Measurements from ENCODE around the gene GRAMD1B. TPM values are rescaled to one million over a fixed set of nuclear protein-coding genes. Genes with fewer than 3 reads are reported as not detected.

Gene GRAMD1B
- total RNA-seq, 1 experiment from 2014 or later = 5.8 TPM

GRCh38 chr11:123576501-123576900 is 146.4 kb downstream of the GRAMD1B start:
- Histone ChIP-seq H3K27me3 (ENCODE audit: insufficient read depth, low read depth) (no peaks in the 10 kb centered on the region), H2AFZ (no peak overlapping the region), H4K20me1 (ENCODE audit: insufficient read depth) (peaks cover 14% of the 10 kb centered on the region; the same call in 1 of the 2 replicates), H3K9me2 (ENCODE audit: insufficient read depth) (no peaks in the 10 kb centered on the region), H3K4me3 (no peak overlapping the region), H3K36me3 (ENCODE audit: low read depth) (no peaks in the 10 kb centered on the region), H3K4me2 (peak overlapping the region; percentile 6; the same call in 1 of the 2 replicates), H3K79me2 (ENCODE audit: low read depth) (no peaks in the 10 kb centered on the region), H3K27ac (no peak overlapping the region), H3K9me3 (ENCODE audit: insufficient read depth, low read depth) (no peaks in the 10 kb centered on the region), H3F3A (ENCODE audit: insufficient read depth, low read depth) (no peaks in the 10 kb centered on the region), H3K4me1 (replicated peaks; ENCODE audit: insufficient read depth) (no peaks in the 10 kb centered on the region)
- no TSS peak for BruUV-seq (replicated peaks)
- intact Hi-C loops (cut with micrococcal nuclease; ENCODE audit: unreplicated experiment) = loop anchor here (5.0 to 10.0 kb wide), 2 partner anchors 272 to 314 kb away; no protein-coding TSS in a partner anchor
- TF ChIP-seq CTCF (conservative IDR thresholded peaks at IDR 0.05) (no peak), EZH2 (IDR thresholded peaks at IDR 0.05; ENCODE audit: low read depth) (no peak)
- ChIA-PET CTCF (interaction anchor here (0.6 to 0.9 kb wide), 2 partner anchors 169 to 432 kb away, joined by 3 to 4 read pairs; no protein-coding TSS in a partner anchor), POLR2A (ENCODE audit: unreplicated experiment) (no interaction called here)
- no peak for DNase-seq

DNA sequence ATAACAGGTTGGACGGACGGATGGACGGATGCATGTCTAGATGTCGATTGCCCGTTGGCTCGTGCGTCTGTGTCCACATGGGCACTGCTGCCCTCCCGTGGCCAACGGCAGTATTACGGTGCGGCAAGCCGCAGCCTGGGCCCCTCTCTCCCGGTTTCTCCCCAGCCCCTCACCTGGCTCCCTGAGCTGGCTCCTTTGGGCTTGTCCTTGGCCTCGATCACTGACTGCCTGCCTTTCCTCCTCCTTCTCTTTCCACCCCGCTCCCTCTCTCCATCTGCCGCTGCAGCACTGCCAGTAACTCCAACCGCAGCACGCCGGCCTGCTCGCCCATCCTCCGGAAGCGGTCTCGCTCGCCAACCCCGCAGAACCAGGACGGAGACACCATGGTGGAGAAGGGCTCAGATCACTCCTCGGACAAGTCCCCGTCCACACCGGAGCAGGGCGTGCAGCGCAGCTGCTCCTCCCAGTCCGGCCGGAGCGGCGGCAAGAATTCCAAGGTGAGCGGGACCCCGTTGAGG is 147.1 kb downstream of the GRAMD1B start:
- Histone ChIP-seq H3K4me3 (no peak overlapping the region), H3K79me2 (ENCODE audit: low read depth) (no peaks in the 10 kb centered on the region), H3K36me3 (ENCODE audit: low read depth) (no peaks in the 10 kb centered on the region), H3K27me3 (ENCODE audit: insufficient read depth, low read depth) (no peaks in the 10 kb centered on the region), H4K20me1 (ENCODE audit: insufficient read depth) (peaks cover 14% of the 10 kb centered on the region; the same call in 1 of the 2 replicates), H3K4me2 (peak overlapping the region; percentile 6; the same call in 1 of the 2 replicates), H3K9me3 (ENCODE audit: insufficient read depth, low read depth) (no peaks in the 10 kb centered on the region), H2AFZ (no peak overlapping the region), H3K9me2 (ENCODE audit: insufficient read depth) (no peaks in the 10 kb centered on the region), H3K27ac (no peak overlapping the region), H3K4me1 (replicated peaks; ENCODE audit: insufficient read depth) (no peaks in the 10 kb centered on the region), H3F3A (ENCODE audit: insufficient read depth, low read depth) (no peaks in the 10 kb centered on the region)
- intact Hi-C loops (cut with micrococcal nuclease; ENCODE audit: unreplicated experiment) = loop anchor here (1.0 to 10.0 kb wide), 4 partner anchors 66 to 315 kb away; no protein-coding TSS in a partner anchor
- CTCF ChIA-PET = interaction anchor here (0.6 to 0.9 kb wide), 3 partner anchors 71 to 432 kb away, joined by 3 to 4 read pairs (median 3); no protein-coding TSS in a partner anchor
- no TSS peak for BruUV-seq (replicated peaks)
- peak in 1 of 2 experiments; percentile 66 for DNase-seq
- POLR2A ChIA-PET (ENCODE audit: unreplicated experiment) = no interaction called here
- no peak for TF ChIP-seq EZH2 (IDR thresholded peaks at IDR 0.05; ENCODE audit: low read depth)
- peak; percentile 92 for TF ChIP-seq CTCF (conservative IDR thresholded peaks at IDR 0.05)

- peaks cover 14% of the 10 kb centered on the region; the same call in 1 of the 2 replicates for H4K20me1 ChIP-seq (ENCODE audit: insufficient read depth)
- no peaks in the 10 kb centered on the region for H3K9me3 ChIP-seq (ENCODE audit: insufficient read depth, low read depth)
- no peak overlapping the region for H3K4me3 ChIP-seq
- H3K4me1 ChIP-seq (replicated peaks; ENCODE audit: insufficient read depth) = no peaks in the 10 kb centered on the region
- H3K9me2 ChIP-seq (ENCODE audit: insufficient read depth) = no peaks in the 10 kb centered on the region
- no peak overlapping the region for H3K4me2 ChIP-seq
- H3K36me3 ChIP-seq (ENCODE audit: low read depth) = no peaks in the 10 kb centered on the region
- no peaks in the 10 kb centered on the region for H3K27me3 ChIP-seq (ENCODE audit: insufficient read depth, low read depth)
- intact Hi-C loops (cut with micrococcal nuclease; ENCODE audit: unreplicated experiment) = loop anchor here (5.0 to 10.0 kb wide), 2 partner anchors 274 to 317 kb away; no protein-coding TSS in a partner anchor
- peaks cover 7% of the 10 kb centered on the region; the same call in 1 of the 2 replicates for H3F3A ChIP-seq (ENCODE audit: insufficient read depth, low read depth)
- H2AFZ ChIP-seq = no peak overlapping the region
- ChIA-PET CTCF (no interaction called here), POLR2A (ENCODE audit: unreplicated experiment) (no interaction called here)
- no peaks in the 10 kb centered on the region for H3K79me2 ChIP-seq (ENCODE audit: low read depth)
- BruUV-seq (replicated peaks) = no TSS peak
- DNase-seq = no peak
- no peak overlapping the region for H3K27ac ChIP-seq
- TF ChIP-seq EZH2 (IDR thresholded peaks at IDR 0.05; ENCODE audit: low read depth) (no peak), CTCF (conservative IDR thresholded peaks at IDR 0.05) (no peak)
These were observed 148.9 kb downstream of the GRAMD1B start for GRCh38 chr11:123578778-123579481.
